Neuron (in vitro differentiated cells): ENCODE measurements around the gene BACH2.

Source experiments
- H2AFZ ChIP-seq: one replicate; pipeline ENCODE4 v1.6.1; 2013; ENCODE audit warnings: low read depth, mild to moderate bottlenecking, inconsistent platforms, low read length, moderate library complexity
- H3K27me3 ChIP-seq: one replicate; pipeline ENCODE4 v1.6.1; 2013; ENCODE audit warnings: low read length; ENCODE audit not compliant: insufficient read depth
- H3K36me3 ChIP-seq: one replicate; pipeline ENCODE4 v1.6.1; 2013; ENCODE audit warnings: low read length; ENCODE audit not compliant: insufficient read depth
- H3K4me1 ChIP-seq: one replicate; pipeline ENCODE4 v1.6.1; 2013; ENCODE audit warnings: low read length; ENCODE audit not compliant: insufficient read depth
- H3K4me3 ChIP-seq: 2 replicates; pipeline ENCODE4 v1.5.1; 2013; ENCODE audit warnings: mild to moderate bottlenecking, low read length, moderate library complexity
- H3K9me3 ChIP-seq: one replicate; pipeline ENCODE4 v1.6.1; 2013; ENCODE audit warnings: low read length

BACH2 gene

GRCh38 chr6:90184334-90185298 lies 112.0 kb downstream of the BACH2 start:
- H3K27me3 ChIP-seq, result no peaks in the 10 kb centered on the region
- no peak overlapping the region for H3K4me3 ChIP-seq
- H3K36me3 ChIP-seq, result no peaks in the 10 kb centered on the region
- no peak overlapping the region for H2AFZ ChIP-seq
- H3K4me1 ChIP-seq, result peaks cover 7% of the 10 kb centered on the region
- no peaks in the 10 kb centered on the region for H3K9me3 ChIP-seq

GRCh38 chr6:90183587-90184333 lies 112.9 kb downstream of the BACH2 start:
- Histone ChIP-seq H3K9me3 (no peaks in the 10 kb centered on the region), H2AFZ (no peak overlapping the region), H3K36me3 (no peaks in the 10 kb centered on the region), H3K4me1 (peaks cover 7% of the 10 kb centered on the region), H3K27me3 (no peaks in the 10 kb centered on the region), H3K4me3 (no peak overlapping the region)

GRCh38 chr6:90180526-90180925 lies 116.1 kb downstream of the BACH2 start:
- no peak overlapping the region for H2AFZ ChIP-seq

GRCh38 chr6:90179190-90180169 lies 117.2 kb downstream of the BACH2 start:
- Histone ChIP-seq H3K27me3 (no peaks in the 10 kb centered on the region), H3K4me1 (peaks cover 7% of the 10 kb centered on the region), H2AFZ (no peak overlapping the region), H3K36me3 (no peaks in the 10 kb centered on the region), H3K9me3 (no peaks in the 10 kb centered on the region), H3K4me3 (no peak overlapping the region)

More at GRCh38 chr6:90180526-90180925, 116.1 kb downstream of the BACH2 start:
- Histone ChIP-seq H3K36me3 (no peaks in the 10 kb centered on the region), H3K4me1 (peaks cover 7% of the 10 kb centered on the region), H3K9me3 (no peaks in the 10 kb centered on the region), H3K4me3 (no peak overlapping the region), H3K27me3 (no peaks in the 10 kb centered on the region)

GRCh38 chr6:90178384-90178855 lies 118.2 kb downstream of the BACH2 start:
- no peak overlapping the region for H3K4me3 ChIP-seq

GRCh38 chr6:90177544-90178383 lies 118.9 kb downstream of the BACH2 start:
- Histone ChIP-seq H3K9me3 (no peaks in the 10 kb centered on the region), H3K27me3 (no peaks in the 10 kb centered on the region), H2AFZ (no peak overlapping the region), H3K4me3 (no peak overlapping the region), H3K4me1 (peaks cover under 1% of the 10 kb centered on the region), H3K36me3 (no peaks in the 10 kb centered on the region)

More at GRCh38 chr6:90178384-90178855, 118.2 kb downstream of the BACH2 start:
- Histone ChIP-seq H3K27me3 (no peaks in the 10 kb centered on the region), H3K4me1 (peaks cover 7% of the 10 kb centered on the region), H2AFZ (no peak overlapping the region), H3K36me3 (no peaks in the 10 kb centered on the region), H3K9me3 (no peaks in the 10 kb centered on the region)

GRCh38 chr6:90175627-90176538 lies 120.8 kb downstream of the BACH2 start:
- Histone ChIP-seq H3K9me3 (no peaks in the 10 kb centered on the region), H3K4me1 (no peaks in the 10 kb centered on the region), H2AFZ (no peak overlapping the region), H3K27me3 (no peaks in the 10 kb centered on the region), H3K4me3 (no peak overlapping the region), H3K36me3 (no peaks in the 10 kb centered on the region)

GRCh38 chr6:90173262-90173925 lies 123.2 kb downstream of the BACH2 start:
- no peaks in the 10 kb centered on the region for H3K36me3 ChIP-seq
- H2AFZ ChIP-seq, result no peak overlapping the region

GRCh38 chr6:90170601-90171000 lies 126.0 kb downstream of the BACH2 start:
- no peaks in the 10 kb centered on the region for H3K27me3 ChIP-seq
- H3K4me1 ChIP-seq, result peaks cover 10% of the 10 kb centered on the region
- no peak overlapping the region for H3K4me3 ChIP-seq
- H3K36me3 ChIP-seq, result no peaks in the 10 kb centered on the region
- no peak overlapping the region for H2AFZ ChIP-seq
- H3K9me3 ChIP-seq, result no peaks in the 10 kb centered on the region

More at GRCh38 chr6:90173262-90173925, 123.2 kb downstream of the BACH2 start:
- Histone ChIP-seq H3K27me3 (no peaks in the 10 kb centered on the region), H3K4me3 (no peak overlapping the region), H3K4me1 (peaks cover 10% of the 10 kb centered on the region), H3K9me3 (no peaks in the 10 kb centered on the region)

- Histone ChIP-seq H3K27me3 (no peaks in the 10 kb centered on the region), H2AFZ (no peak overlapping the region), H3K4me1 (peaks cover 10% of the 10 kb centered on the region), H3K4me3 (no peak overlapping the region), H3K36me3 (no peaks in the 10 kb centered on the region), H3K9me3 (no peaks in the 10 kb centered on the region)
These were observed 127.3 kb downstream of the BACH2 start for GRCh38 chr6:90169374-90169773.
